Measurements from ENCODE around the gene INSC. TPM values are rescaled to one million over a fixed set of nuclear protein-coding genes. Genes with fewer than 3 reads are reported as not detected.

The INSC gene
- total and polyA plus RNA-seq, 9 donors, result 0.10 to 0.38 (median 0.21) TPM; not detected in 3

DNA sequence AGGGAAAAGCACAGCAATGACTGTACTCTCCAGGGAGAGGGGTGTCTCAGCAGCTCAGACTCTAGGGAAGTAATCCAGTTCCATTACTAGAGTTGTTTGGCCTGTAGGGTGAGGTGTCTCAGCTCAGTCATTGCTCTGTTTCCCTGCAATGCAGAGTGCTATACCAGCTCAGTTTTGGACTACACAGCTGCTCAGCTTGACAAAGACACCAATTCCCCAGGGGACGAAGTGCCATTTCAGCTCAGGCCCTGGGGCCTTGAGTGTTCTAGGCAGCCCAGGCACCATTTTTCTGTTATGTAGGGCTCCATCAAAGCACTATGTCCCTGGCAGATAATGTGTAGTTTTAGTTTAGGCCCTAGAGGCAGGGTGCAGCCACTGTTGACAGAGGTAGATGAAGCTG is 23.1 kb upstream of the INSC start:
- no peaks in the 10 kb centered on the region for H3K27me3 ChIP-seq
- intact Hi-C loops (cut with DNase I), result no loop called here

DNA sequence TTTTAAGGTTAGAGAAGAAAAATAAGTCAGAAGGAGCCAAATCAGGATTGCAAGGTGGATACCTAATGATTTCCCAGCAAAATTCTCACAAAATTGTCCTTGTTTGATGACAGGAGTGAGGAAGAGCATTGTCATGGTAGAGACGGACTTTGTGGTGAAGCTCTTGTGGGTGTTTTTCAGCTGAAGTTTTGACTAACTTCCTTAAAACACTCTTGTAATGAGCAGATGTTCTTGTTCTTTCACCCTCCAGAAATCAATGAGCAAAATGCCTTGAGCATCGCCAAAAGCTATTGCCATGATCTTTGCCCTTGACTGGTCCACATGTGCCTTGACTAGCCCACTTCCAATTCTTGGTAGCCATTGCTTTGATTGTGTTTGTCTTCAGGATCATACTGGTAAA is 21.3 kb upstream of the INSC start:
- H3K36me3 ChIP-seq, result no peaks in the 10 kb centered on the region
- no peak overlapping the region for H3K4me3 ChIP-seq
- intact Hi-C loops (cut with DNase I), result no loop called here
- DNase-seq, result no peak
- H3K27me3 ChIP-seq, result no peaks in the 10 kb centered on the region
- TF ChIP-seq EP300 (IDR thresholded peaks at IDR 0.05) (no peak), POLR2A (IDR thresholded peaks at IDR 0.05) (no peak)
- TF ChIP-seq, protein P1, sequence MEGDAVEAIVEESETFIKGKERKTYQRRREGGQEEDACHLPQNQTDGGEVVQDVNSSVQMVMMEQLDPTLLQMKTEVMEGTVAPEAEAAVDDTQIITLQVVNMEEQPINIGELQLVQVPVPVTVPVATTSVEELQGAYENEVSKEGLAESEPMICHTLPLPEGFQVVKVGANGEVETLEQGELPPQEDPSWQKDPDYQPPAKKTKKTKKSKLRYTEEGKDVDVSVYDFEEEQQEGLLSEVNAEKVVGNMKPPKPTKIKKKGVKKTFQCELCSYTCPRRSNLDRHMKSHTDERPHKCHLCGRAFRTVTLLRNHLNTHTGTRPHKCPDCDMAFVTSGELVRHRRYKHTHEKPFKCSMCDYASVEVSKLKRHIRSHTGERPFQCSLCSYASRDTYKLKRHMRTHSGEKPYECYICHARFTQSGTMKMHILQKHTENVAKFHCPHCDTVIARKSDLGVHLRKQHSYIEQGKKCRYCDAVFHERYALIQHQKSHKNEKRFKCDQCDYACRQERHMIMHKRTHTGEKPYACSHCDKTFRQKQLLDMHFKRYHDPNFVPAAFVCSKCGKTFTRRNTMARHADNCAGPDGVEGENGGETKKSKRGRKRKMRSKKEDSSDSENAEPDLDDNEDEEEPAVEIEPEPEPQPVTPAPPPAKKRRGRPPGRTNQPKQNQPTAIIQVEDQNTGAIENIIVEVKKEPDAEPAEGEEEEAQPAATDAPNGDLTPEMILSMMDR (IDR thresholded peaks at IDR 0.05), result no peak
- no peaks in the 10 kb centered on the region for H3K4me1 ChIP-seq (ENCODE audit: insufficient read depth)
- 76 to 91% (median 88%) methylated on average over 2 of the region's 2 CpGs for WGBS, 3 donors
- no peak overlapping the region for H3K27ac ChIP-seq
- H3K9me3 ChIP-seq, result no peaks in the 10 kb centered on the region

More for the DNA sequence above, 23.1 kb upstream of the INSC start:
- Histone ChIP-seq H3K36me3 (no peaks in the 10 kb centered on the region), H3K9me3 (no peaks in the 10 kb centered on the region), H3K4me1 (ENCODE audit: insufficient read depth) (no peaks in the 10 kb centered on the region), H3K27ac (no peak overlapping the region), H3K4me3 (no peak overlapping the region)
- TF ChIP-seq POLR2A (IDR thresholded peaks at IDR 0.05) (no peak), EP300 (IDR thresholded peaks at IDR 0.05) (no peak)
- TF ChIP-seq, protein P1 (IDR thresholded peaks at IDR 0.05), result no peak
- no peak for DNase-seq
- WGBS, 3 donors, result 82 to 89% (median 86%) methylated on average over 1 of the region's 1 CpG

DNA sequence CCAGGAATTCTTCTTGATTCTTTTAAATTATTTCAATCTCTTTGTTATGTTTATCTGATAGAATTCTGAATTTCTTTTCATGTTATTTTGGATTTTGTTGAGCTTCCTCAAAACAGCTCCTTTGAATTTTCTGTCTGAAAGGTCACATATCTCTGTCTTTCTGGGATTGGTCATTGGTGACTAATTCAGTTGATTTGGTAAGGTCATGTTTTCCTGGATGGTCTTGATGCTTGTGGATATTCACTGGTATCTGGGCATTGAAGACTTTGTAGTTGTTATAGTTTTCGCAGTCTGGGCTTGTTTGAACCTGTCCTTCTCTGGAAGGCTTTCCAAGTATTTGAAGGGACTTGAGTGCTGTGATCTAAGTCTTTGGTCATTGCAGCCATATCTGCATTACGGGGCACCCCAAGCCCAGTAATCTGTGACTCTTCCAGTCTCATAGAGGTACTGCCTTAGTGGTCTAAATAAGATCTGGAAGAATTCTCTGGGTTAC is 18.9 kb upstream of the INSC start:
- Histone ChIP-seq H3K27me3 (no peaks in the 10 kb centered on the region), H3K9me3 (no peaks in the 10 kb centered on the region), H3K4me1 (ENCODE audit: insufficient read depth) (no peaks in the 10 kb centered on the region), H3K27ac (no peak overlapping the region), H3K4me3 (no peak overlapping the region), H3K36me3 (no peaks in the 10 kb centered on the region)
- 90 to 94% (median 92%) methylated on average over 2 of the region's 2 CpGs for WGBS, 3 donors
- intact Hi-C loops (cut with DNase I), result no loop called here
- DNase-seq, result no peak
- TF ChIP-seq, protein P1 (IDR thresholded peaks at IDR 0.05), result no peak

DNA sequence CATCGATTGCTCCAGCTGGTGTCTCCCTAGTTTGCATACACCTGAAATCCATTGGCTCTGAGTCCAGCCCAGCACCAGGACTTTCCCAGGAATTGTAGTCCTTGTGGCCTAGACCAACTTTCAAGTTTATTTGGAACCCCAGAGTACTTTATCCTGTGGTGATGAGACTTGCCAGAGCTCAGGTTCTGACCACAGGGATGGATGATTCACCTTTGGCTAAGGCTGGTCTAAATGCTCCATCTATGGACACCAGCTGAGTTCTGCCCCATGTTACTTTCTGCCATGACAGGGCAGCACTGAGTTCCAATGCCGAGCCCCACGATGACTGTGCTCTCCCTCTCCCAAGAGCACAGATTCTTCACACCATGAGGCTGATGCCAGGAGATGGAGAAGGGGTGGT is 17.3 kb upstream of the INSC start:
- Histone ChIP-seq H3K36me3 (no peaks in the 10 kb centered on the region), H3K4me3 (no peak overlapping the region), H3K9me3 (no peaks in the 10 kb centered on the region), H3K27me3 (no peaks in the 10 kb centered on the region), H3K4me1 (ENCODE audit: insufficient read depth) (no peaks in the 10 kb centered on the region), H3K27ac (no peak overlapping the region)
- intact Hi-C loops (cut with DNase I), result no loop called here
- 80 to 93% (median 90%) methylated on average over 3 of the region's 3 CpGs for WGBS, 3 donors
- no peak for DNase-seq
- TF ChIP-seq EP300 (IDR thresholded peaks at IDR 0.05), result no peak
- TF ChIP-seq, protein P1 (IDR thresholded peaks at IDR 0.05), result no peak

DNA sequence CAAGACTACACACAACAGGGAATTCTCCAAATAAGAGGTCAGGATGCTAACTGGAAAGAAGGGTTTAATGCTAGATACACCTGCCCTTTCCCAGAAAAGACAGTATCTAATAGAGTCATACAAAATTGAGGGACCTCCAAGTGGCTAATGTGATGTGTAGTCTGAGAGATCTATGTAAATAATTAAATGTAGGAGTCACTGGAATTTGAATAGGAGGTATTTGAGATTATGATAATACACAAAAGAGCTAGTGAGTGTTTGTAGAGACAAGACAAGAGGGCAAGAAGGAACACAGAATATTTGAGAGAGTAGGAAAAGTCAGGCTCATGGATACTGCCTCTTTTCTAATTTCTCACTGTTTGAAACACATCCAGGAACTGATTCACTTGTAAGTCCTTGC is 15.5 kb upstream of the INSC start:
- Histone ChIP-seq H3K4me3 (no peak overlapping the region), H3K36me3 (no peaks in the 10 kb centered on the region), H3K9me3 (no peaks in the 10 kb centered on the region), H3K27me3 (no peaks in the 10 kb centered on the region), H3K4me1 (ENCODE audit: insufficient read depth) (no peaks in the 10 kb centered on the region), H3K27ac (no peak overlapping the region)
- DNase-seq, result no peak
- TF ChIP-seq, protein P1 (IDR thresholded peaks at IDR 0.05), result no peak
- TF ChIP-seq EP300 (IDR thresholded peaks at IDR 0.05) (no peak), POLR2A (IDR thresholded peaks at IDR 0.05) (no peak)
- intact Hi-C loops (cut with DNase I), result no loop called here

Measured in ovary (tissue), 9 donors.